AG04449 (cell line): ENCODE data around the gene NID1.
A peak's percentile ranks its signal among the peaks of the same experiment; 100 is the strongest.

ENCODE experiments used
- CTCF ChIA-PET: fragments of 350-600 bp; formaldehyde crosslinking; extraction: SDS; loops from one replicate; lab custom pipeline; 2021; ENCODE audit warnings: antibody characterized with exemption; lab: Yijun Ruan, JAX
- POLR2A ChIA-PET: fragments of 400-600, 350-600 bp; formaldehyde crosslinking; extraction: SDS; loops from one replicate; lab custom pipeline; 2020; ENCODE audit warnings: antibody characterized with exemption, inconsistent platforms; lab: Yijun Ruan, JAX
- DNase-seq: peaks from one replicate; pipeline ENCODE4 v3.0.0-alpha.2; 2010; ENCODE audit warnings: low read depth, low spot score
- H3K4me3 ChIP-seq: 2 replicates; pipeline ENCODE4 v1.5.1; 2011; ENCODE audit warnings: low read depth, mild to moderate bottlenecking, control low read depth, low read length
- CTCF ChIP-seq: IDR thresholded peaks from one replicate; pipeline ENCODE4 v1.5.1; 2011; ENCODE audit warnings: mild to moderate bottlenecking, moderate library complexity, low read length, control low read depth, inconsistent platforms; ENCODE audit not compliant: insufficient read depth; ENCODE audit errors: missing control alignments

NID1 gene

DNA sequence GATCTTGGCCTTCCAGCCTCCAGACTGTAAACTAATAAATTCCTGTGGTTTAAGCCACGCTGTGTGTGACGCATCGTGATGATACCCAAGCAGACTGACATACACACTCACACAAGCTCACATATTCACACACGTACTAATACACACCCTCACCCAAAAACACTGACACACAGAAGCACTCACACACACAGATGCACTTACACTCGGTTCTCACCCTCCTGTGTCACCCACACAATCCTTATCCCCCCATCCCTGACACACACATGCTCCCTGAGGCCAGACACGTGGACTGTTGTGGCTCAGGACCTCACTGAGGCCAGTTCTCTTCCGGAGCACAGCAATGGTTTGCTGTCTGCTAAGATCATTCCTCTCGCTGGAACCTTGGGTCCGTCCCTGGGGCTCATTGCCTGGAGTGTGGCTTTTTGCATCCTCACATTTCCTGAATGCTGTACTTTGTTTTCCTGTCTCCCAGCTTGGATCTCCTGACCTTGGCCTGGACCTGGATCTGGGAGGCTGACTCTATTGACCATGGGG lies 121.2 kb downstream of the NID1 start:
- H3K4me3 ChIP-seq = no peak overlapping the region
- ChIA-PET POLR2A (interaction anchor here (1.4 kb wide), 1 partner anchor 26 kb away, joined by 9 read pairs; no protein-coding TSS in a partner anchor), CTCF (interaction anchor here (1.1 to 1.4 kb wide), 3 partner anchors 10 to 28 kb away, joined by 3 to 8 read pairs (median 3); no protein-coding TSS in a partner anchor)
- DNase-seq = peak; percentile 97
- no peak for TF ChIP-seq CTCF

- DNase-seq = no peak
- ChIA-PET POLR2A (interaction anchor here (1.4 kb wide), 1 partner anchor 25 kb away, joined by 9 read pairs; no protein-coding TSS in a partner anchor), CTCF (interaction anchor here (1.1 to 1.4 kb wide), 4 partner anchors 11 to 29 kb away, joined by 3 to 8 read pairs (median 6); no protein-coding TSS in a partner anchor)
- no peak overlapping the region for H3K4me3 ChIP-seq
- TF ChIP-seq CTCF = no peak
These were observed 121.8 kb downstream of the NID1 start for GRCh38 chr1:235942979-235943575.

DNA sequence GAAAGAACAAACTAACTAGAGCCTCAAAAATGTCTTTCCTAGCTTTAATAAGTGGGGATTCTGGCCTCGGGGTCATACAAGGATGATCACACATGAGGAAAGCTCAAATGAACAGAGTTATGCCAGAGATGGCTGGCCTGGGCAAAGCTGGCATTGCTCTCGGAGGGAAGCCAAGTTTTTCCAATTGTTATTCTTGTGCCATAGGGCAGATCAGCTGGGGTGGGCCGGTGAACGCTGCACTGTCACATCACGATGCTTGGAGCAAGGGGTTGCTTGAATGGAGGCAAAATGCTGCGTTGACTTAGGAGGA lies 122.3 kb downstream of the NID1 start:
- DNase-seq = no peak
- ChIA-PET POLR2A (no interaction called here), CTCF (interaction anchor here (0.6 to 1.3 kb wide), 5 partner anchors 11 to 29 kb away, joined by 3 to 8 read pairs (median 3); no protein-coding TSS in a partner anchor)
- TF ChIP-seq CTCF = no peak
- H3K4me3 ChIP-seq = no peak overlapping the region

DNA sequence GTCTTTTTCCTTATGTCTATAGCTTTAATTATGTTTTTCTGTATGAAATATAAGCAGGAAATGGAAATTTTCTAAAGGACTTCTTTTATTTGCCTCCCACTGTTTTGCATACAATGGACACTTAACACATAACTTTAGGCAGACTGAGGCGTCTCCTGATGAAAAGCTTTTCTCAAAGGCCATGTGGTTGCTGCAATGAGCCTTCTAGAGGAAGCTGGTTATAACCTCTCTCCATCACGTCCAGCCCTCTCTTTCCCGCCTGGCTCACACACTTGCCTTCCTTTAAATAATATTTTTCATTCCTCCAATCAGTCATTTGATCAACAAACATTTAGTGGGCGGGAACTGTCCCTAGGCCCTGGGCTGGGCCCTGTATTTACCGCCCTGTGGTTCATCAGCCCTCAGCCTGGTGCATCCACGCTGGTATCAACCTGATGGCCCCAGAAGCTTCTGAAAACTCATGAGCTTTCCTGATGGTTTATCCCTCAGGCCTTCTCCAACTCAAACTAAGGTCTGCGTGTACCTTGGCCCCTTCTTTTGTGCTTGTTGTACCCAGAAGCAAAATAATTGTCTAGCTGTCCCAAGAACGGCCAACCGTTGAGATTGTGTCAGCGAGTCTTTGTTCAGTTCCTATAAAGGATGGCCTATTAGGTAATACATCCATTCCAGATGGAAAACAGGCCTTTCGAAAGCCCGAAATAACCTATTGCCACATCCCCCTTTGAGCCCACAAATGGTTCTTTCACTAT lies 122.8 kb downstream of the NID1 start:
- TF ChIP-seq CTCF = no peak
- ChIA-PET CTCF (interaction anchor here (0.6 to 1.3 kb wide), 5 partner anchors 13 to 125 kb away, joined by 3 to 8 read pairs (median 3); no protein-coding TSS in a partner anchor), POLR2A (no interaction called here)
- DNase-seq = no peak
- no peak overlapping the region for H3K4me3 ChIP-seq

GRCh38 chr1:235940285-235940684 lies 124.6 kb downstream of the NID1 start:
- ChIA-PET POLR2A (no interaction called here), CTCF (interaction anchor here (1.7 to 2.8 kb wide), 2 partner anchors 20 to 31 kb away, joined by 6 to 14 read pairs; no protein-coding TSS in a partner anchor)
- H3K4me3 ChIP-seq = no peak overlapping the region
- no peak for DNase-seq
- no peak for TF ChIP-seq CTCF

- TF ChIP-seq CTCF = no peak
- ChIA-PET CTCF (interaction anchor here (1.7 to 2.8 kb wide), 2 partner anchors 19 to 32 kb away, joined by 6 to 14 read pairs; no protein-coding TSS in a partner anchor), POLR2A (no interaction called here)
- H3K4me3 ChIP-seq = no peak overlapping the region
- DNase-seq = no peak
These were observed 125.5 kb downstream of the NID1 start for GRCh38 chr1:235939480-235939775.
